Epithelial cell of esophagus (primary cell): Measurements from ENCODE around the gene ZFR2.

Experiments used
- DNase-seq: peaks from one replicate; pipeline ENCODE4 v3.0.0; 2010; ENCODE audit warnings: low read depth
- H3K4me3 ChIP-seq: 2 replicates; pipeline ENCODE4 v1.5.1; 2011; ENCODE audit warnings: mild to moderate bottlenecking, low read length, control low read depth
- CTCF ChIP-seq: IDR thresholded peaks from 2 replicates; pipeline ENCODE4 v1.5.1; 2011; ENCODE audit warnings: low read depth, mild to moderate bottlenecking, low read length, control low read depth, inconsistent platforms; ENCODE audit not compliant: insufficient read depth; ENCODE audit errors: missing control alignments

ZFR2 gene

GRCh38 chr19:3868770-3869456, at the start of gene ZFR2:
ZFR2 (minus strand) TSS chr19:3869038; CDS start chr19:3869017, 21 bp downstream.
- H3K4me3 ChIP-seq: no peak within 1 kb of the TSS
- DNase-seq: no peak
- no peak for TF ChIP-seq CTCF

- no peak overlapping the region for H3K4me3 ChIP-seq
- TF ChIP-seq CTCF: no peak
- no peak for DNase-seq
Observed at GRCh38 chr19:3916033-3916432, 47.2 kb upstream of the ZFR2 start.

GRCh38 chr19:3914199-3914598, 45.4 kb upstream of the ZFR2 start:
- no peak overlapping the region for H3K4me3 ChIP-seq
- no peak for TF ChIP-seq CTCF
- no peak for DNase-seq

- no peak for DNase-seq
- no peak overlapping the region for H3K4me3 ChIP-seq
- no peak for TF ChIP-seq CTCF
Observed at GRCh38 chr19:3910105-3910504, 41.3 kb upstream of the ZFR2 start.

GRCh38 chr19:3908266-3909054, 39.6 kb upstream of the ZFR2 start:
- no peak for TF ChIP-seq CTCF
- no peak overlapping the region for H3K4me3 ChIP-seq
- DNase-seq: no peak

- H3K4me3 ChIP-seq: no peak overlapping the region
- TF ChIP-seq CTCF: no peak
- no peak for DNase-seq
Observed at GRCh38 chr19:3907626-3908265, 38.9 kb upstream of the ZFR2 start.
